Stimulated activated effector memory CD8-positive, alpha-beta T cell treated with anti-CD3 and anti-CD28 coated beads, Interleukin-12 subunit alpha, Interleukin-12 subunit beta, amount 100 ng/mL, for 72 hours (primary cell): Measurements from ENCODE around the gene DDN.

Experiments
- ATAC-seq: fragments of 150-1000 bp; cut with Tn5 transposase; 2 replicates; pipeline ENCODE4 v1.10.0; 2021
- DNase-seq, 2 donors: peaks; one replicate each; pipeline ENCODE4 v3.0.0; 2021 to 2022; ENCODE audit warnings: low spot score in 2 of 2
- H3K27ac Mint-ChIP-seq: one replicate; pipeline ENCODE4 v1.8.0; 2022; ENCODE audit warnings: mild to moderate bottlenecking, mixed read lengths
- H3K36me3 Mint-ChIP-seq: one replicate; pipeline ENCODE4 v1.8.0; 2022; ENCODE audit warnings: mild to moderate bottlenecking, mixed read lengths
- H3K4me1 Mint-ChIP-seq: one replicate; pipeline ENCODE4 v1.8.0; 2022; ENCODE audit warnings: mixed read lengths
- H3K4me3 Mint-ChIP-seq: one replicate; pipeline ENCODE4 v1.8.0; 2022; ENCODE audit warnings: mild to moderate bottlenecking, mixed read lengths
- H3K9me3 Mint-ChIP-seq: one replicate; pipeline ENCODE4 v1.8.0; 2022; ENCODE audit warnings: mixed read lengths

DDN gene

DNA sequence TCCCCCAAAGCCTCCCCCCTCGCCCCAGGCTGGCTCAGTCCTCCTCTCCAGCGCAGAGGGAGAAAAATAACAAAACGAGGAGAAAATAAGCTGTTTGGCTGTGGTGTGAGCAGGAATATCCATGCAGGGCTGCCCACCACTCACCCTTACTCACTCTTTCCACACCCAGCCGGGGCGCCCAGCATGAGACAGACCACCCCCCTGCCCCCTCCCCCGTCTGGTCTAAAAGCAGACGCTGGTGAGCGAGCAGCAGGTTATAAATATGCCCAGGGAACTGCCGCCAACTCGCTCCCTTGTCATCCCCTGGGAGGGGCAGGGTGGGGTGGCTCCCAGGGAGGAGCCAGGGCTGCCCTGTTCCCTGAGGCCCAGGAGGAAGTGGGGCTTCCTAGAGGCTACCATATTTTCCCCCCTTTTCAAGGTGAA lies 13.7 kb downstream of the DDN start:
- H3K4me1 Mint-ChIP-seq = peaks cover 34% of the 10 kb centered on the region
- peaks cover 8% of the 10 kb centered on the region for H3K36me3 Mint-ChIP-seq
- no peak overlapping the region for H3K27ac Mint-ChIP-seq
- DNase-seq (no peak), ATAC-seq (no peak)
- H3K9me3 Mint-ChIP-seq = no peaks in the 10 kb centered on the region
- H3K4me3 Mint-ChIP-seq = no peak overlapping the region

DNA sequence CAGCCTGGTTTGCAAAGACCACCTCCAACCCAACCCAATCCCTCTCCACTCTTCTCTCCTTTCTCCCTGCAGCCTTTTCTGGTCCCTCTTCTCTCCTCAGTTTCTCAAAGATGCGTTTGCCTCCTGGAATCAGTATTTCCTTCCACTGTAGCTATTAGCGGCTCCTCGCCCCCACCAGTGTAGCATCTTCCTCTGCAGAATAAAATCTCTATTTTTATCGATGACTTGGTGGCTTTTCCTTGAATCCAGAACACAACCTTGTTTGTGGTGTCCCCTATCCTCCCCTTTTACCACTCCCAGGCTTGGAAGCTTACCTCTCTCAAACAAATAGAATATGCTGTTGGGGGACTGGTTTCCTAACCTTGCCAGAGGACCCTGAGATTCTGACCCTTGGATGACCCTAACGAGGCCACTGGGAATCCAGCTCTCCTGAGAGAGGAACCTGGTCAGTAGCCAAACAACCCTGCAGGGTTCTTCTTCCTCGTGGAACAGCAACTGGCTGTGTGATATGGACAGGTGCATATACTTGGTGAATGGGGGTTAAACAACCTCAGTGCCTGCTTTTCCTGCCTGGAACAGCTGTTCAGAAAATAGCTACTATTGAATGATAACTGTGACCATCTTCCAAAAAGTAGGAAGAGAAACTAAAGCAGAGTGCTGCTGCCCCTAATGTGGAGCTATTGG lies 16.6 kb downstream of the DDN start:
- H3K4me3 Mint-ChIP-seq = peak overlapping the region; percentile 80
- peaks cover 52% of the 10 kb centered on the region for H3K4me1 Mint-ChIP-seq
- DNase-seq (no peak), ATAC-seq (no peak)
- H3K9me3 Mint-ChIP-seq = no peaks in the 10 kb centered on the region
- H3K36me3 Mint-ChIP-seq = peaks cover 12% of the 10 kb centered on the region
- H3K27ac Mint-ChIP-seq = no peak overlapping the region

DNA sequence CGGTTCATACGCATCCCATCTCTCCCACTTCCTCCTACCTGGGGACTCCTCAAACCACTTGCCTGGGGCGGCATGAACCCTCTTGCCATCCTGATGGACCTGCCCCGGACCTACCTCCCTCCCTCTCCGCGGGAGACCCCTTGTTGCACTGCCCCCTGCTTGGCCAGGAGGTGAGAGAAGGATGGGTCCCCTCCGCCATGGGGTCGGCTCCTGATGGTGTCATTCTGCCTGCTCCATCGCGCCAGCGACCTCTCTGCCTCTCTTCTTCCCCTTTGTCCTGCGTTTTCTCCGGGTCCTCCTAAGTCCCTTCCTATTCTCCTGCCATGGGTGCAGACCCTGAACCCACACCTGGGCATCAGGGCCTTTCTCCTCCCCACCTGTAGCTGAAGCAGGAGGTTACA lies 17.4 kb downstream of the DDN start:
- ATAC-seq (no peak), DNase-seq (no peak)
- H3K4me3 Mint-ChIP-seq = peak overlapping the region; percentile 80
- H3K4me1 Mint-ChIP-seq = peaks cover 57% of the 10 kb centered on the region
- peak overlapping the region; percentile 74 for H3K27ac Mint-ChIP-seq
- peaks cover 14% of the 10 kb centered on the region for H3K36me3 Mint-ChIP-seq
- H3K9me3 Mint-ChIP-seq = no peaks in the 10 kb centered on the region

DNA sequence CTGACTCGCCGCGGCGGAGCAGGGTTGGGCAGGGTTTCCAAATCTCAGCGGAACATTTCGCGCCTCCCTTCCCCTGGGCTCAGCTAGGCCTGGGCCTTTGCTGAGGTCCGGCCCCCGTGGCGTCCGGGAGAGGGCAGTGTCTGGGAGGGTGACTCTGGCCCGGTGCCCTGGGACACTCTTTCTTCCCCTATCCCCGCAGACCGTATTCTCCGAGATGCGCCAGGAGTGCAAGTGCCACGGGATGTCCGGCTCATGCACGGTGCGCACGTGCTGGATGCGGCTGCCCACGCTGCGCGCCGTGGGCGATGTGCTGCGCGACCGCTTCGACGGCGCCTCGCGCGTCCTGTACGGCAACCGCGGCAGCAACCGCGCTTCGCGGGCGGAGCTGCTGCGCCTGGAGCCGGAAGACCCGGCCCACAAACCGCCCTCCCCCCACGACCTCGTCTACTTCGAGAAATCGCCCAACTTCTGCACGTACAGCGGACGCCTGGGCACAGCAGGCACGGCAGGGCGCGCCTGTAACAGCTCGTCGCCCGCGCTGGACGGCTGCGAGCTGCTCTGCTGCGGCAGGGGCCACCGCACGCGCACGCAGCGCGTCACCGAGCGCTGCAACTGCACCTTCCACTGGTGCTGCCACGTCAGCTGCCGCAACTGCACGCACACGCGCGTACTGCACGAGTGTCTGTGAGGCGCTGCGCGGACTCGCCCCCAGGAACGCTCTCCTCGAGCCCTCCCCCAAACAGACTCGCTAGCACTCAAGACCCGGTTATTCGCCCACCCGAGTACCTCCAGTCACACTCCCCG lies 18.0 kb downstream of the DDN start:
- peak; percentile 34 for ATAC-seq
- peak overlapping the region; percentile 74 for H3K27ac Mint-ChIP-seq
- no peaks in the 10 kb centered on the region for H3K9me3 Mint-ChIP-seq
- peaks cover 14% of the 10 kb centered on the region for H3K36me3 Mint-ChIP-seq
- H3K4me3 Mint-ChIP-seq = peak overlapping the region; percentile 80
- peak in 1 of 2 donors; percentile 10 for DNase-seq
- peaks cover 59% of the 10 kb centered on the region for H3K4me1 Mint-ChIP-seq

DNA sequence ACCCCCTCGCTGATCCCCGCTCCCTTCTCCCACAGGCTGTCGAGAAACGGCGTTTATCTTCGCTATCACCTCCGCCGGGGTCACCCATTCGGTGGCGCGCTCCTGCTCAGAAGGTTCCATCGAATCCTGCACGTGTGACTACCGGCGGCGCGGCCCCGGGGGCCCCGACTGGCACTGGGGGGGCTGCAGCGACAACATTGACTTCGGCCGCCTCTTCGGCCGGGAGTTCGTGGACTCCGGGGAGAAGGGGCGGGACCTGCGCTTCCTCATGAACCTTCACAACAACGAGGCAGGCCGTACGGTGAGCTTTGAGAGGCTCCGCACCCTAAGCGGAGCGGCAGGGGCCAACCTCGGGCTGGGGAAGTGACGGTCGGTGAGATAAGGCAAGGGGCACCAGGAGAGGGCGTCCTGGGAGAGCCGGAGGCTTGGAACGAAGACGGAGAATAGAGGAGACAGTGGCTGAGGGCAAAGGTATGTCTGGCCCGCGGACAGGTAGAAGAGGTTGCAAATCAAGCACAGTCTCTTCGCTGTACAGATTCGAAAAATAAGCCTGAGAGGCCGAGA lies 18.7 kb downstream of the DDN start:
- no peak for ATAC-seq
- H3K27ac Mint-ChIP-seq = peak overlapping the region; percentile 60
- peak overlapping the region; percentile 80 for H3K4me3 Mint-ChIP-seq

DNA sequence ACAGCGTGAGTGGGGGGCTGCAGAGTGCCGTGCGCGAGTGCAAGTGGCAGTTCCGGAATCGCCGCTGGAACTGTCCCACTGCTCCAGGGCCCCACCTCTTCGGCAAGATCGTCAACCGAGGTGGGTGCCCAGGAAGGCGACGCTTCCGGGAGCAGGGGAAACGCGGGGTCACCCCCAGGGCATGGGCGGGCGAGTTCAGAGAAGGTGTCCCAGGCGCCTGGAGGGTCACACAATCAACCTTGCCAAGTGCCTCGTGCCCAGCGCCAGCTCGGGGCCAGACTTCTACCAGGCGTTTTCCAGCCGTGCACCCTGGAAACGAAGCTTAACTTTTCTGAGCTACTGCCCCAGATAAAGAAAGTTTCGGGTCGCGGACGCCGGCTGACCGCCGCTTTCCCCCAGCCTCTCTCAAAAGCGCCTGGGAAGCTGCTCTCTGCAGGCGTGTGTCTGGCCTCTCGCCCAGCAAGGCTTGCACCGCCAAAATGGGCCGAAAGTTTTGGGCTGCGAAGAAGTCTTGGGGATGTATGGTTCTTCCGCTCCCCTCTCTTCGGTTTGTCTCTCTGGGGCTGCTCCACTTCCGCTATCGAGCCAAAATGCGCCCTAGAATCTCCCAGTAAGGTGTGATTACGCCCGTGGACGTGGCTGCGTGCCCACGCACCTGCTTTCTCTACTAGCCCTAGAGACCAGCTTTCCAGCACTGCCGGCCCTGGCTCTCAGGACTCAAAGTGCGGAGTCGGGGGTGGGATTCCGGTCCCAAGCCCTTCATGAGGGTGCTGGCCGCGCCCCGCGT lies 19.4 kb downstream of the DDN start:
- Mint-ChIP-seq H3K4me3 (peak overlapping the region; percentile 80), H3K9me3 (no peaks in the 10 kb centered on the region), H3K27ac (peak overlapping the region; percentile 60), H3K36me3 (peaks cover 14% of the 10 kb centered on the region), H3K4me1 (peaks cover 59% of the 10 kb centered on the region)
- peak in 1 of 2 donors; percentile 65 for DNase-seq
- no peak for ATAC-seq

More for the DNA sequence above, 18.7 kb downstream of the DDN start:
- Mint-ChIP-seq H3K9me3 (no peaks in the 10 kb centered on the region), H3K4me1 (peaks cover 59% of the 10 kb centered on the region), H3K36me3 (peaks cover 14% of the 10 kb centered on the region)
- DNase-seq = peak in 1 of 2 donors; percentile 73

DNA sequence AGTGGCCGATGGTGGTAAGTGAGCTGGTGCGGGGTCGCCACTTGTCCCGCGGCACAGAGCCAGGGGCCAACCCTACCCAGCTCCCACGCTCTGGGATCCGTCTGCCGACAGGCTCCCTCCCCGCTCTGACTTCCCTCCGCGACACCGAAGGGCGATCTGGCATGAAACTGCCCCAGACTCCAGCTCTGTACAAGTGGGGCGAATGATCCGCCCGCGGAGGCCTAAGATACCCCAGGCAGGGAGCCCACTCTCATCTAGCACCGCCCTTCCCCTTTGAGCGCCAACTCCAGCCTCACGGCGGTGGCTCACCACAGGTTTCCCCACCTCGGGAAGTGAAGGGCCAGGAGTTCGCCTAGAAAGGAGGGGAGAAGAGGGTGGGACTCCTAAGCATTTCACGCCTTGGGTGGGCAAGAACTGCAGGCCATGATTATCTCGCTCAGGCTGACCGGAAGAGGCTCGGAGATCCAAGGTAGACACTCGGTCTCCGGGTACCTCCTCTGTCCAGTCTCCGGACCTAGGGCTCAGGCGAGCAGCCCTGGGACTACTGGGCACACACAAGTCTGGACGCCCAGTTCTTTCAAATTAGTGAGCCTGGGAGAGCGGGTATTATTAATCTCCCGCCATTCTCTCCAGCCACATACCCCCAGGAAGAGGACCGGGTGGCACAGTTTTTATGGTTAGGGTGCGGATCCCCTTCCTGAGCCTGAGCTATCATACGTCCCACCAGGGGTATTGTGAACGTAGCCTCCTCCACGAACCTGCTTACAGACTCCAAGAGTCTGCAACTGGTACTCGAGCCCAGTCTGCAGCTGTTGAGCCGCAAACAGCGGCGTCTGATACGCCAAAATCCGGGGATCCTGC lies 20.2 kb downstream of the DDN start:
- no peak for ATAC-seq
- Mint-ChIP-seq H3K36me3 (peaks cover 14% of the 10 kb centered on the region), H3K4me3 (peak overlapping the region; percentile 80), H3K4me1 (peaks cover 64% of the 10 kb centered on the region), H3K9me3 (no peaks in the 10 kb centered on the region), H3K27ac (peak overlapping the region; percentile 78)
- DNase-seq = peak in 1 of 2 donors; percentile 64

DNA sequence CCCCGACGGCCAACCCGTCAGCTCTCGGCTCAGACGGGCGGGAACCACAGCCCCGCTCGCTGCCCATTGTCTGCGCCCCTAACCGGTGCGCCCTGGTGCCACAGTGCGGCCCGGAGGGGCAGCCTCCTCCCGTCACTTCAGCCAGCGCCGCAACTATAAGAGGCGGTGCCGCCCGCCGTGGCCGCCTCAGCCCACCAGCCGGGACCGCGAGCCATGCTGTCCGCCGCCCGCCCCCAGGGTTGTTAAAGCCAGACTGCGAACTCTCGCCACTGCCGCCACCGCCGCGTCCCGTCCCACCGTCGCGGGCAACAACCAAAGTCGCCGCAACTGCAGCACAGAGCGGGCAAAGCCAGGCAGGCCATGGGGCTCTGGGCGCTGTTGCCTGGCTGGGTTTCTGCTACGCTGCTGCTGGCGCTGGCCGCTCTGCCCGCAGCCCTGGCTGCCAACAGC lies 20.9 kb downstream of the DDN start, which contains the start of gene WNT1:
Gene WNT1, plus strand, starts transcription at position 32 of the 450 bp plus-strand sequence. Its CDS starts 329 bp downstream, at position 361.
- Mint-ChIP-seq H3K4me1 (peaks cover 70% of the 10 kb centered on the region), H3K9me3 (no peaks in the 10 kb centered on the region), H3K36me3 (peaks cover 14% of the 10 kb centered on the region), H3K27ac (peak within 1 kb of the TSS; percentile 89), H3K4me3 (peak within 1 kb of the TSS; percentile 80)
- DNase-seq (no peak), ATAC-seq (peak; percentile 3)

DNA sequence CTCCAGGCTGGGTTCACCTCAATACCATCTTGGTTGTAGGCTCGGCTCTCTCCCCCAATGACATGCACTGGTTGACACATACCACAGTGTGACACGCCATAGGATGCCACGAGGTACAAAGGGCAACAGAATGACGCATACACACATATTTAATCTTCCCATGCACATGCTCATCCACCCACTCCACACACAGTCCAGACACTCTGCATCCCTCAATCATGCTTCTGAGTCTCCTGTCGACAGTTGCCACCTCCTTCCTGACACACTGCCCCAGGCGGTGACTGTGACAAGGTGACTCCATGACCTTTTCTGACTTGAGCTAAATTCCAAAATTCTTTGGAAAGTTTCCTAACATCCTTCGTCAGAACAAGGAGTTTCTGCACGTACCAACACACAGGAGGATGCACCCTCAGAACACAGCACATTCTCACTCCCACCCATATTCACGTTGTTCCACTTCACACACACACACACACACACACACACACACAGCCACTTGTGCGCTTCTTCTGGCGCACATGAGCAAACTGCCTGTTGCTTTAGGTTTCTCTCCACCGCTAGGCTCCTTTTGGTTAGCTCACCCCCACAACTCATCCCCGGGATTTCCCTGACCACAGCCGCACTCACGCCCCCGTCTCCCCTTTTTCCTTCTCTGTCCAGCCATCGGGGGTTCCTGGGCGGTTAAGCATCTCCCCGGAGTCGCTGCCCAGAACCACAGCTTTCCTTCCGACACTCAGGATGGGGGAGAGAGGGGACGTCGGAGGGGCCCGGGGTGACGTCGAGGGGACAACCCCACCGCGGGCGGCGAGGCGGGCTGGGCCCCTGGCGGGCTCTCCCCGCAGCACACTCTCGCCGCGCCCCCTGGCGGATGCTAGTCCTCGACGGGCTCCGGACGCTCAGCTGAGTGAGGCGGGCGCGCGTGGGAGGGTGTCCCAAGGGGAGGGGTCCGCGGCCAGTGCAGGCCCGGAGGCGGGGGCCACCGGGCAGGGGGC lies 21.6 kb downstream of the DDN start:
- peak overlapping the region; percentile 80 for H3K4me3 Mint-ChIP-seq
- peak; percentile 81 to 90 for DNase-seq
- no peaks in the 10 kb centered on the region for H3K9me3 Mint-ChIP-seq
- peaks cover 14% of the 10 kb centered on the region for H3K36me3 Mint-ChIP-seq
- peak overlapping the region; percentile 89 for H3K27ac Mint-ChIP-seq
- H3K4me1 Mint-ChIP-seq = peaks cover 76% of the 10 kb centered on the region
- ATAC-seq = peak; percentile 75

DNA sequence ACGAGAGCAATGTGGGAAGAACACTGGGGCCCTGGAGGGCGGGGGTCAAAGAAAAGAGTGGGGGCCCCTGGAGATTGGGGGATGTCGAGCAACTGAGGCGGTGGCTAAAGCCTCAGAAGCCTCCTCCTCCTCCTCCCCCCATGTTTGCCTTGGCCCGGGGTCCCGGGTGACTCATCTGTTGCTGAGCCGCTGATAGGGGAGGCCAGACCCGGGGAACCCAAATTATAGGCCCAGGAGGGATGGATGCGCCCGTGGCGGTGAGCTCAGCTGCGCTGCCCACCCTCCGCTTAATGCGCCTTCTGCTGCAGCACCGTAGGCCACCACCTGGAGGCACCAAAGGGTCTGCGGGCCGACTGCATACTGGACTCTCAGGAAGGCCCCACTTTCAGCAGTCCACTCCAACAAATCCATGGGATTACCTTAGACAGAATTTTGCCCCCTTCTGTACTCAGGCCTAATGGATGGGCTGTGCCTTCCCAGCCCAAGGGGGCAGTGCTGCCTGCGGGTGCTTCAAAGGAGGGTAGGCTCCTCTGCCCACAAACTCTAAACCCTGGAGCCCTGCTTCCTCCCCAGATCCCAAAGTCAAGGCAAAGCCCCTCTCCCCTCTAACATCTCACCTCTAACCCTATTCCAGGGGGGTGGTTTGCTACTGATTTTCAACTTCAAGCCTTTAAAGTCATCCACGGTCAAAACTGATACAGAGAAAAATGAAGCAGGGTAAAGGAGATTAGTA lies 25.1 kb downstream of the DDN start:
- DNase-seq (peak in 1 of 2 donors; percentile 70), ATAC-seq (no peak)
- Mint-ChIP-seq H3K4me1 (peaks cover 74% of the 10 kb centered on the region), H3K27ac (no peak overlapping the region), H3K36me3 (peaks cover 6% of the 10 kb centered on the region), H3K9me3 (no peaks in the 10 kb centered on the region), H3K4me3 (no peak overlapping the region)

DNA sequence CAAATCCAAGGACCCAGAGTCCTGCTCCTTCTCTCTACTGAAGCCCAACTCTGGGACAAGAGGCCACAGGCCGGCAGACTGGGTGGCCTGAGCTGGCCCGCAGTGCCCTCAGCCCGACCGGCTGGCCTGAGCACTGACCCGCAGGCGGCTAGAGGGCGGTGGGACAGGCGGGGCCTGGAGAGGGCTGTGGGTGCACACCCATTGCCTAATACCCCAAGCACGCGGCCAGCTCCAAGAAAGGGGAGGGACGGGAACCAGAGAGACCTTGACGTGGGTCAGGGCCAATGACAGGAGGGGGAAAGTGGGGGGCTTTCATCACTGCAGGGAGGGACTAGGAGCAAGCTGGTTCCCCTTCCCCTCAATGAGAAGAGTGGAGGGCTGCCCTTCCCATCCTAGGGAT lies 25.6 kb downstream of the DDN start:
- no peak overlapping the region for H3K27ac Mint-ChIP-seq
- H3K9me3 Mint-ChIP-seq = no peaks in the 10 kb centered on the region
- DNase-seq (no peak), ATAC-seq (no peak)
- H3K4me1 Mint-ChIP-seq = peaks cover 73% of the 10 kb centered on the region
- H3K4me3 Mint-ChIP-seq = no peak overlapping the region
- peaks cover 6% of the 10 kb centered on the region for H3K36me3 Mint-ChIP-seq

DNA sequence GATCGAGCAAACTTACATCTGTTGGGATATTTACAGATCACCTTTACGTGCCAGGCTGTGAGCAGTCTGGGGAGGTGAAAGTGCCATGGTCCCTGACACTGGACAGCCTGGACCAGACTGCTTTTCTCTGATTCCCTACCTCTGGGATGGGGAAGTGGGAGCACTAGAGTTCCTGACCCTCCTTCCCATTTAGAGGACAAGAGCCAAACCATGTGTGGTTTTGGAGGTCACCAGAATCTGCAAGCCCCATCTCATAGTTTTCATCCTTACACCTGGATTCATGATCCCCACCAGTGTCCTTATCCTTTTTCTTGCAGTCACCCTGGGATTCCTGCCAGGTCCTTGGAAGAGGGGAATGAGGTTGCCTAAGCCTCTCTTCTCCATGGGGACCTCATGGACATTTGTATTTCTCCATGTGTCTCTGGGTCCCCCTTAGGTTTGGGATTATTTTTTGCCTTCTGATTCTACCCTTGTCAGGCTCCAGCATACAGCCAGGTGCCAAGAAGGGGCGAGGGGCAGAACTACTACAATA lies 26.2 kb downstream of the DDN start:
- no peak overlapping the region for H3K4me3 Mint-ChIP-seq
- H3K4me1 Mint-ChIP-seq = peaks cover 69% of the 10 kb centered on the region
- peaks cover 6% of the 10 kb centered on the region for H3K36me3 Mint-ChIP-seq
- ATAC-seq (no peak), DNase-seq (no peak)
- no peaks in the 10 kb centered on the region for H3K9me3 Mint-ChIP-seq
- H3K27ac Mint-ChIP-seq = no peak overlapping the region
